Measurements from ENCODE around the gene TEX14.

Gene TEX14

DNA sequence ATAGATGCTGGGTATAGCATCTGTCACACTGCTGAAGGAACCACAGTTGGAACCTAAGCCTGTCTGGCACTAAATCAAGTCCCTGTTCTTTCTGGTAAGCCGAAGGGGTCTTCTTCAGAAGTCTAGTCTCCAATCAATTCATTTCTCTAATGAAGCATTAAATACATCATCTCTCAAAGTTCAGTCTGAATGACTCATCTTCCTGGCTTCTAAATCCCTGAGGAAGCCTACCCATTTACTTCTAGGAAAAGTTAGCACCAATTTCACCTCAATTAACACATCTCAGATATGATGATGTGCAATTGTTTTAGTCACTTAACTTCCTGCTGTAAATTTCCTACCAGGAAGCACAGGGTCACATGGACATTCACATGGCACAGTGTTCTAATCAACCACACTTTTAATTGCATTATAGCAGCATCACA is 49.9 kb downstream of the TEX14 start:
- DNase-seq: peak; percentile 37

DNA sequence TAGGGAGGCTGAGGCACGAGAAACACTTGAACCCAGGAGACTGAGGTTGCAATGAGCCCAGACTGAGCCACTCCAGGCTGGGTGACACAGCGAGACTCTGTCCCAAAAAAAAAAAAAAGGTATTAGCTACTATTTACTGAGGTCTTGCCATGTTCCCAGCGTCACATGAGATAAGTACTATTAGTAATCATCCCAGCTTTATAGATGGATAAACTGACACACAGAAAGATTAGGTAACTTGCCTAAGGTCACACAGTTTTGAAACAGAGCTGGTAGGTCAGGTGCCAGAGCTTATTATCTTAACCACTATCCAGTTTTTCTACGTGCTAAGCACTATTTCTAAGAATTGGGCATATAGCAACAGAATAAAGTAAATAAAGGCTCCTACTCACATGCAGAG is 51.6 kb downstream of the TEX14 start:
- no peak for DNase-seq

DNA sequence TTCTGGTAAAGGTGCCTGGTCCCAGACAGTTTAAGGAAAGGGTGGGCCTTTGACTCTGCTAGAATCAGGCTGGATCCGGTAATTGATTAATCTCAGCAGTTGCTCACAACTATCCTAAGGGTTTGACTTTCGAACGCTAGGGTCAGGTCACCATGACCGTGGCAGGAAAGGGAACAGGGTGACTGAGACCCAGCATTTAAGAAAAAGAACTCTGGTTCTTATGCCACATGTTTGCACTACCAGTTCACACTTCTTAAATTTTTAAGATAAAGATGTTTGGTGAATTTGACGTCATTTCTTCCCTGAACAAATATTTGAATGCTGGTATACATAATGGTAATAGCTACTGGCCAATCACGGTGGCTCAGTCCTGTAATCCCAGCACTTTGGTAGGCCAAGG is 52.2 kb downstream of the TEX14 start:
- no peak for DNase-seq

DNA sequence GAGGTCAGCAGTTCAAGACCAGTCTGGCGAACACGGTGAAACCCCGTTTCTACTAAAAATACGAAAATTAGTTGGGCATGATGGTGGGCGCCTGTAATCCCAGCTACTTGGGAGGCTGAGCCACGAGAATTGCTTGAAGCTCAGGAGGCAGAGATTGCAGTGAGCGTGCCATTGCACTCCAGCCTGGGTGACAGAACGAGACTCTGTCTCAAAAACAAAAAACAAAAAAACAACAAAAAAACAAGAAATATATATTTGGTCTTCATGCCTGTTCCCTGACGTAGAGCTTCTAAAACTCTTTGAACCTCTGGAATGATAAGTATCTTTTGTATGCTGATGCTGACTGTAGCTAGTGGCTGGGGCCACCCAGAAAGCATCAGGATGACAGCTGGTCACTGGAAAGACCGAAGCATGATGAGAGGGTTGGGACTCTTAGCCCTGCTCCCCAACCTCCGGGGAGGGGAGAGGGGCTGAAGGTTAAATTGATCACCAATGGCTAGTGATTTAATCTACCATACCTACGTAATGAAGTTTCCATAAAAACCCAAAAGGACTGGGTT is 54.8 kb downstream of the TEX14 start:
- DNase-seq: no peak

DNA sequence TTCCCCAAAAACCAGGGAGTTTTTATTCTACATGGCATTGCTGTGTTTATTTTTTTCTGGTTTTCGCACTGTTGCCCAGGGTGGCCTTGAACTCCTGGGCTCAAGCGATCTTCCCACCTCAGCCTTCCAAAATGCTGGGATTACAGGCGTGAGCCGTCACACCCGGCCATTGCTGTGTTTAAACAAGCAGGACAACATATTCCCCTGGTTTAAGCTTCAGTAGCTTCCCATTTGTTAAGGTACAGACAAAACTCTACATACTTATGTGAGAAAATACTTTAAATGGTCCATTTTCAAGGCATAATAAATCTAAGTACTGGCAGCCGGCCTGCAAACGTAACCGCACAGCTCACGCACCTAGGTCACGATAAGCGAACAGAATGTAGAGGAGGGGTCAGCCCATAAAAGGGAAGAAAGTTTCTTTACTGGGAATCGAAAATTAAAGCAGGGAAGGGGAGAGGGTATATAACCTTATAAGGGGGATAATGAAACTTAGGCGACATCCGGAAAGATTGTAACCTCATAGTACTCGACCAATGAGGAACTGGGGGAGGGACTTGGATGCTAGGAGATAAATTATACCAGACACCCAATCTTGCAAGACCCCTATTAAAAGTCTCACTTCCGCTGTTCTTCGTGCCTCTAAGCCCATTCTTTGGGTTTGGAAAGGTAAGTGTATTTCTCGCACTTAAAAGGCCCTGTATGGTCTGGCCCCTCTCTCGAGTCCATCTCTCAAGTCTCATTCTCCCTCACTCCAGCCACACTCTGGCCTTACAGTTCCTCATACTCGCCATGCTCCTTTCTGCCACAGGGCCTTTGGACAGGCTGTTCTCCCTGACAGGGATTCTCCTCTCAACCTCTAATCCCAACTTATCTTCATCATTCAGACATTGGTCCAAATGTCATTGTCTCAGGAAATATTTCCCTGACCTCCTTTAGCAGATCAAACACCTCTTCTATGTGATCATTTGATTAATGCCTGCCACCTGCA is 59.2 kb downstream of the TEX14 start:
- DNase-seq: no peak

DNA sequence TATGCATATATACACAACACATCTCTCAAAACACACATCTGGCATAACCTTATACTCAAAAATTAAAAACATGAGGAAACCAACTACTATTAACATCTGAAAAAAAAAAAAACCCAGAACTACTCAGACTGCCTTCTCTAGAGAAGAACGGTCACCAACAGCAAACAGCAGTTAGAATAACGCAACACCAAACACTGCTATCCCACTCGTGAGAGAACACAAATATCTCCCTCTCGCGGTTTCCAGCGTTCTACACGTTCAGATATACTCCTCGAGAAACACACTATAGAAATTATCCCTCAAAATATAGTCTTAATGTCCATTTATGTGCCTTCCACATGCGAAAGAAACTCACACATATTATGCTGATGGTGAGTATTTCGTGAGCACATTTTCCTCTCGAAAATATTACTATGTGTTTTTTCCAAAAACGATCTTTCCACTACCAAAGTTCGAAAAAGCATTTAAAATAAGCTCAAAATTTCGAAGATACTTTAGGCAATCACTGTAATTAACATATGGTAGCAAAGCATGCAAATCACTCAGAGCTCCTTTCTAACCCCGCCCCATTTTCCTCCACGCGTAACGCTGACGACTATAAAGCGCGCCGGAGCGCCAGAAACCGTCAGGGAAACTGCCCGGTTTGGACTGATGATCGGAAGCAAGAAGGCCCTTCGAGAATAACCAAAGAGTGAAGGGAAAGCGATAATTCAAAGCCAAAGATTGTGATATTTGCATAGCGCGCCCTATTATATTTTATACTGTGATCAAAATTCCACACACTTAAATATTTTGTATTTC is 60.1 kb downstream of the TEX14 start:
- DNase-seq: peak; percentile 100

DNA sequence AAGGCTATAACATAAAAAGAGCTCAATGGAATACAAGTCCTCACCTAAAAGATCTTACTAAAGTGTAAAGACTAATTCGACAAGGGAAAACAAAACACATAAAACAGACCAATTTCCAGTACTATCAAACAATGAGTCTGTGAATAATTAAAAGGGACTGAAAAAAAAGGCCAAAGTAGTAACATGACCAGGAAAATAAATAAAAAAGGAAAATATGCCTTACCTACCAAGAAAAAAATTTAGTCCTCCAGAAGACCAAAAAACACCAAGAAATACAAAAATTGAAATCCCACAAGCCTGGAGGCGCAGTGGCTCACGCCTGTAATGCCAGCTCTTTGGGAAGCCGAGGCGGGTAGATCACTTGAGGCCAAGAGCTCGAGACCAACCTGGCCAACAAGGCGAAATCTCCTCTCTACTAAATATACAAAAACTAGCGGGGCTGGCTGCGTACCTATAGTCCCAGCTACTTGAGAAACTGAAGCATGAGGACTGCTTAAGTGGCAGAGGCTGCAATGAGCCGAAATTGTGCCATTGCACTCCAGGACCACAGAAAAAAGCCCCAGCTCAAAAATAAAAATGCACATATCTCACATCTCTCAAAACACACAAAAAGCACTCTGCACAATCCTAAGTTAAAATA is 60.8 kb downstream of the TEX14 start:
- DNase-seq: no peak

DNA sequence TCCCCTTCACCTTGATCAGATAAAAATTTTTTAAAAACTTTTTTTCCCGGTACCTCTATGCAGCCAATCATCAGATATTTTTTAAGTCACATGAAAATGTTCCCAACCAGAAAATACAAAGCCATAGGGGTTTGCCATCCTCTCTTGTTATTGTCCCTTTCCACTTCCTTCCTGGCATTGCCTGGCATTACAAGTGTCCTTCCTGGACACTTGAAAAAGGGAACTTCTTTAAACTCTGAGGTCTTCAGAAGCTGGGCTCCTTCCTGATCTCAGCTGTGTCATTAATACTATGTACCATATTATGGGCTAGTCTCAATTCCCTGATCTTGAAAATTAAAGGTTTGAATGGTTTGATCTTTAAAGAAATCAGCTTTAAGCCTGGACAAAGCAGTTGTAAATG is 64.9 kb downstream of the TEX14 start:
- DNase-seq: no peak

DNA sequence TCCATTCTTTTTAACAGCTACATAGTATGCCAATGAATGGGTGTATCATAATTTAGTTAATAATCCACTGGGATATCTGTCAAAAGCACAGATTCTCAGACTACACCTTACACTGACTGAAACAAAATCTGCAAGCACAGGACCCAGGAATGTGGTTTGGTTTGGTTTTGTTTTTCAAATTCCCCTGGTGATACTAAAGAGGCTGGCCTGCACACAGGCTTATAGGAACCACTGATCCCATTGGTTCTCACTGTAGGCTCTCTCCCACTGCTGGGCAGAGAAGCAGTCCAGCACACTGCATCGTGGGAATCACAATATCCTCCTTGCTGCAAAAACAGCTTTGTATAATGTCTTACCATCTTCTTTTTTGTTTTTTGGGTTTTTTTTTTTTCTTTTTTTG is 67.1 kb downstream of the TEX14 start:
- no peak for DNase-seq

DNA sequence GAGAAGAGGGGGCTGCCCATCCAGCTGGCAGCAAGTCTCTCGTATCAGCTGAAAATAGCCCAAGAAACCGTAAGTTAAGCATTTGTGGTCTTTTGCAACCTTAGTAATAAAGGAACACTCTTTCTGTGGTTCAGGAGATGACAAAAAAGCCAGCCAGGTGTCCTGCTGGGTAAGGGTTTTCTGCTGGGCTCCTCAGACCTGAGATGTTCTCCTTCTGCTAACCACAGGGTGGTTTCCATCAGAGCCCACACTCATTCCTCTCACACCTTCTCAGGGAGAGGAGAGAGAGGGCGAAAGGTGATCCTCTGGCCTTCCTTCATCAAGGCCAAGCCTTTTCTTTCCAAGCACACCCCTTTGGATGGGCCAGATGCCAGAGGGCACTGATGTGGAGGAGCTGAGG is 70.7 kb downstream of the TEX14 start:
- no peak for DNase-seq

DNA sequence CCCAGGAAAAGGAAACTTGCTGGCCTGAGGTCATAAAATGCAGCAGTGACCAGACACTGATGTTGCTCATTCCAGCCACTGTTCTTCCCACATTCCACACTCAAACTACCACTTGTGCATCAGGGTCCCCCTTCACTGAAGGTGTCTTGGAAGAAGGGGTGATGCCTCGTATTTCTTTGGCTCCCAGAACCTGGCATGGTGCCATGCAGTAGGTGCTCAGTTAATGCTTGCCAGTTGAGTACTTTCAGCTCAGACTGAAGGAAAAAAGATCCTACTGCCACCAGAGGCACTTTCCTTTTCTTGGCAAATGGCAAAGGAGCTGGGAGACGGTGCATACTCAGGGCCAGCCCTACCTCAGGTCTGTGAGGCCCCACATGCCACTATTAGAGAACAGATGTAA is 73.5 kb downstream of the TEX14 start:
- DNase-seq: no peak

DNA sequence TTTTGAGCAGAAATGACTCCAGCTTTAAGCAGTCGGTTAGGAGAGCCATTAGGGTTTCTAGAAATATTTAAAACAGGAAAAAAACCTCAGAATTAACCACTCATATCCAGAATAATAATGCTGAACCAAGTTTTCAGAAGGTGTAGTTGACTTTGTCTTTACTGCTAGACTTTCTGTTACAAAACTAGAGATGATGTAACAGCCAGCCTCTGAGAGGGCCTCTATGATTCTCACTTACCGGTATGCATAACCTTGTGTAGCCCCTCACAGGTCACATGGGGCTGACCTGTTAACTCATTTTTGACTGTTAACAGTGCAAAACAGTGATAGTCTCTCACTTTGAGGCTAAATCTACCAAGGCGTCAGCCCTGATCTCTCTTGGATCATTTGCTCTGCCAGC is 74.3 kb downstream of the TEX14 start:
- no peak for DNase-seq

DNA sequence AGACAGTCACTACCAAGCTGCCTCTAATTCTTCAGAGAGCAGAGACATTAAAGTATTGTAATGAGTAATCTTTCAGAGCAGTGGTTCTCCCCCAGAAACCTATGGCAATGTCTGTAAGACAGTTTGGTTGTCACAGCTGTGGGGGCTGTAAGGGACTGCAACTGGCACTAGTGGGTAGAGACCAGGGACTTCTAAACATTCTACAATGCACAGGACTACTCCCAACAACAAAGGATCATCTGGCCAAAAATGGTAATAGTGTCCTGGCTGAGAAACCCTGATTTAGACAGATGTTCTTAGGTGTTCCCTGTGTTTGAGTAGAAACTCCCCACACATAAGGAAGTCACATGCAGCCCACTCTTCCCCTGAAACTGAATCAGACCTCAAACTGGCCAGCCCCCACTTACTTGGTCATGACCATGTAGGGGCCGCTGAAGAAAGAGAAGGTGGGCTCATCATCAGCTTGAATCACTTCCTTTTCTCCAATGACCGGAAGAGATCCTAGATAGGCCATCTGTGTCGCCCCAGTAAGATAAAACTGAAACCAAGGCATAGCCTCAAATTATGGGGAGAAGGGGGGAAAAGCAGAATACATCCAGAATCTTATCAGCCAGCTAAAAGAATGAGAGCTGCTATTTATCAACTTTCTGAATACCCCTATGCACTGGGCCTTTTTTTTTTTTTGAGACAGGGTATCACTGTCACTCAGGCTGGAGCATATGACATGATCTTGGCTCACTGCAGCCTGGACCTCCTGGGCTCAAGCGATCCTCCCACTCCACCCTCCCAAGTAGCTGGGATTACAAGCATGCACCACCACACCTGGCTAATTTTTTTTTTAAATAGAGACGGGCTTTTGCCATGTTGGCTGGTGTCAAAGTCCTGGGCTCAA is 75.8 kb downstream of the TEX14 start:
- no peak for DNase-seq

DNA sequence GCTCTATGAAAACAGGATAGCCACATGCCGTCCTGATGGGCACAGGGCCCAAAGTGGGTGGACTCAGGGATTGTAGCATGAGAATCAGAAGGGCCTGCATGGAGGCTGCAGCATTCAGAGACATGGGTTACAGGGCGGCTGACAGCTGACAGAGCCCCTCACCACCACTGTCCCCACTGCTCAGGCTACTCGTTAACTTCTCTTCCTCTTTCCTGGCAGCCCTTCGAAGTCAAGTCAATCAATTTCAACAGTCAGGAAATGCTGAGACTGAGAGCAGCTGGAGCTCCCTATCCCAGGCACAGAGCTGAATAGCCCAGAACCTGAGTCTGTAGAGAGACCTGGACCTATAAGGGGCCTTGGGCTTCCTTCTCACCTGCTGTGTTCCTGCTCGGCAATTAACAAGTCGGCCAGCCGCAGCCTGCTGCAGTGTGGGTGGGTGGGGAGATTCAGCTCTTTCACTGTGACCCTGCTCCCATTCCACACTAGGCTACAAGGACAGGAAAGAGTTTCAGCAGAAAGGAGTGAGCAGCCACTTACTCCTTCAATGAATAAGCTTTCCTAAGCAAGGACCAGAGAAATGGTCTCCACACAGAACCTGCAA is 76.9 kb downstream of the TEX14 start:
- DNase-seq: no peak

DNA sequence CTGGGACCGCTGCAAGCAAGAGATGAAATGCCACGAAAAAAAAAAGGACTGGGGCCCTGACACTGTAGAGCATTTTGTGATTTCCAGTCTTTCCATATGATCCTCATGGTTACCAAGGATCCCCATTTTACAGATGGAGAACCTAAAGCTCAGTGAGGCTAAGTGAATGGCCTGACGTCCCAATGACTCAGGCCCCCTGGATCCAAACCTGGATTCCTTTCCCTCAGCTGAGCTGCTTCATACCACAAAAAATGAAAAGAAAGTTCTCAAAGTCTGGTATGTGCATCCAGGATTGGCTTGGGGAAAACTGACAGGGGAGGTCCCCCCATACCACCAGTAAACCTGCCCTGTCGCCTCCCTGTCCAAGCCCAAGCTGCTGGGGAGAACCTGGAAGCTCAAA is 80.5 kb downstream of the TEX14 start:
- no peak for DNase-seq

DNA sequence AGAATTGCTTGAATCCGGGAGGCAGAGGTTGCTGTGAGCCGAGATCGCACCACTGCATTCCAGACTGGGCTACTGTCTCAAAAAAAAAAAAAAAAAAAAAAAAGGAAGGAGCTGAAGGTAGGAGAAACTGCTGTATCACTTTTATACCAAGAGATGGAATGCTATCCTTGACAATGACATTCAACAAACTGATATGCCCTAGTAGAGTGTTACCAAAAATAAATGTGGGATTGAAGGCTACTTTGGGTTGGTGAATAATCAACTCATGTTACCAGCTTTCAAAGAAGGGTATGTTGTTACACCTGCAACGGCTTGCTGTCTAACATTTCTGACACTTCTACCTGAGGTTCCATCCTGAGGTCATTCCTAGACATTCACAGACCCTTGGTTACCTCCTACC is 84.9 kb downstream of the TEX14 start:
- DNase-seq: no peak

DNA sequence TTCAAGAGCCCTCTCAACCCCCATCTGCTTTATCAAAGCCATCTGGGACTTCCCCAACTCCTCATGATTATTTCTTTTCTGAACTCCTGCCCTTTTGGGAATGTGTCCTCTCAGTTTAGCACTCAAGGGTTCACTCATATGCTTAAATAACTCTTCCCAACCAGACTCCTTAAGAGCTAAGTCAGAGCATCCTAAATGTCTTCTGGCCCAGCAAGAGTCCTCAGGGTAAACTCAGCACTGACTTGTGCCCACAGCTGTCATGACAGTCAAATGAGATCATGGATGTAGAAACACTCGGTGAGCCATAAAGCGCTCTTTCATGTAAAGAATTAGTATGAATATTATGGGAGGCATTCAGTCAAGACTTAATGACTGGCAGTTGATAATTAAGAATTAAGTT is 85.9 kb downstream of the TEX14 start:
- DNase-seq: no peak

DNA sequence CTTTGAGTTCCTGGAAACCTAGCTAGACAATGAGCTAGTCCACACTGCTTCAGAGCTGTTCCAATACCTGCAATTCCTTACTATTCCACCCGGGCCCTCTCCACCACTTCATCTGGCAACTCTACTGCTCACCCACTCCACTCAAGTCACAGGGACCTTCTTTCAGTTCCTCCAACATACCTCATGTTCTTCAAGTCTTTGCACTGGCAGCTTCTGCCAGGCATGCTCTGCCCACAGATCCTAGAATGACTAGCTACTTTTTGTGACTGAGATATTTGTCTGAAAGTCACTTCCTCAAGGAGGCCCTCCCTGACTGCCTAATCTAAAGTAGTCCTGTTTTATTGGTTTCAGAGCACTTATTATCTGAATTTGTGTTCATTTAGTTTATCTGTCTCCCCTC is 86.4 kb downstream of the TEX14 start:
- no peak for DNase-seq

DNA sequence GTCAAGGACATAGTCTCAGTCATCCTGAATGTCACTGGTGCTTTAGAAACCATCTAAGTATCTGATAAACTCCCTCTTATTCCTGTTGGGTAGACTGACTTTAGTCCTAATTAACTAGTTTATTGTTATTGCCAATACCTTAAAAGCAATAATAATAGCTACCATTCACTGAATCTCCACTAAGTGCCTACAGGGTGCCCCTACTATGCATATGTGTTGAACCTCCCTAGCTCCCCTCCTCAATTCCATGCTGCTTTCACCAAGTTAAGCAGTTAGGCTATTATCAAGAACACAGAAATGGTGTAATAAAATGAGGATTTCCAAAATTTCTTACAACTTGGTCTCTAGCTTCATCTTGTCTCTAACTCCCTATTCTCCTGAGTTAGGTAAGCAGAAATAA is 89.9 kb downstream of the TEX14 start:
- no peak for DNase-seq

DNA sequence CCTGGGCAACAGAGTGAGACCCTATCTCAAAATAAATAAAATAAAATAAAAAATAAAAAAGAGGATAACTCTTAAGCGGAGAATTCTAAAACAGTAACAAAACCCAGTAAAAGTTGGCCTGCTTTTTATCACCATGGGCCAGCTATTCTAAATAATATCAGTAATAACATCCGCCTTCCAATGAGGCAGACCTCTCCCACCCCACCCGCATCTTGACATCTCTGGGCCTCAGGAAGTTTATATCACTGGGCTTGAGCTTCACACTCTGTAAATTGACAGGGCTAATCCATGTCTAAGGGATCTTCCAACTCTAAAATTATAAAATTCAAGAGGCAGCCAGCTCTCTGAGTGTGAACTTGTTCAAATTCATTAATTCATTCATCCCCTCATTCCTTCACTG is 94.5 kb downstream of the TEX14 start:
- no peak for DNase-seq

DNA sequence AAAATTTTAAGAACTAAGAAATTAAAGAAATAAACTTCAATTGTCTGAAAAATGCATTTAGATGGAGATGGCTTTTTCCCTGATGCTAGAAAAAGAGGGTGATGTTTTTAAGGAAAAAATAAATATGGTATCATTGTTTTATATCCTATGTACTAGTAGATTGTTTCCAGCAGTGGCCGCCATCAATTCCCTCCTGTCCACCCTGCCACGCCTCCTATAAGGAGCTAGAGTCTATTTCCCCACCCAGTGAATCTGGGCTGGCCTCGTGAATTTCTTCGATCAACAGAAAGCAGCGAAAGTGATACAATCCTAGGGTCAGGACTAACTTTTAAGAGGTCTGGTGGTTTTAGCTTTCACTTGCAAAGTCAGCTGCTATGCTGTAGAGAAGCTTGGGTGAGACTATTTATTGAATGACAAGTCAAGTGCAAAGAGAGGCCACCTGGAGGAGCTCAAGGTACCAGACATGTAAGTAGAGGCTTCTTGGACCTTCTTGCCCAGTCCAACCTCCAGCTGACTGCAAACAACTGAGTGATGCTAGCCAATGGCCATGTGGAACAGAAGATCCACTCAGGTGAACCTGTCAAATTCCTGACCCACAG is 96.6 kb downstream of the TEX14 start:
- no peak for DNase-seq

Data from fibroblast of skin of right quadriceps (primary cell).